ENCODE data around the gene ZMYM4. TPM values are rescaled to one million over a fixed set of nuclear protein-coding genes. Genes with fewer than 3 reads are reported as not detected.

The ZMYM4 gene
- total RNA-seq, 4 donors from 2014 or later = 27.8 to 37.7 (median 28.8) TPM

DNA sequence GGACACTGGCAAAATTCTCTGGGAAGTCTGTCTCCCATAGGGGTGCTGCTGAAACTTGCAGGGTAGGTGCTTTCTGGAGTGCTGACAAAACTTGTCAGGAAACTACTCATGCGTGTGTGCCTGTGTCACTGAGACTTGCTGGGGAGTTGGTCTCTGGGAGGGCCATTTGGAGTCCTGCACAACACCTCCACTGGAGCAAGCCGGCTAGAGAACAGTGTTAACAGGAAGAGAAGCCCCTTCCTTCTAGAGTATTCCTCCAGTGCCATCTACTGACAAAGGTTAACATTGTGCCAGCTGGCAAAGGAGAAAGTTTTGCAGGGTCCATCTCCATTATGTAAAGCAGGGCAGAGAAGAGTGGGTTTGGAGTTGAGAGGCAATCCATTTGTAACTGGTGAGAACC, 30.0 kb downstream of the ZMYM4 start:
- no peak for ATAC-seq
- WGBS, 2 donors (ENCODE audit: low coverage in 1 of 2) = 0 to 25% methylated on average over 1 to 2 of the region's 2 CpGs

DNA sequence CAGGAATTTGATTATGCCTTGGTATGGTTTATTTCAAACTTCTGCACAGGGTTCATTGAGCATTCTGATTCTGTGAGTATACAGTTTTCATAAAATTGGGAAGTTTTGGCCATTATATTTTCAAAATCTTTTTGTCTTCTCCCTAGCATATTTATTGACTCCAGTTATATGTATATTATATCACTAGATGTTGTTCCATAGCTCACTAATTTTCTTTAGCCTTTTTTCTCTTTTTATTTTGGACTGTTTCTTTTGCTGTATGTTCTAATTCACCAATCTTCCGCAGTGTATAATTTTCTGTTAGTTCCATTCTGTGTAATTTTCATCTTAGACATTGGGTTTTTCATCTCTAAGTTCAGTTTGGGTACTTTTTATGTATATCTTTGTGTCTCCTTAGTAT, 31.9 kb downstream of the ZMYM4 start:
- no peaks in the 10 kb centered on the region for H3K27me3 ChIP-seq
- peaks cover 0 to 17% of the 10 kb centered on the region in 2 donors for H3K36me3 ChIP-seq
- ATAC-seq = no peak
- TF ChIP-seq POLR2A (IDR thresholded peaks at IDR 0.05) (no peak), POLR2AphosphoS5 (IDR thresholded peaks at IDR 0.05) (no peak), EP300 (IDR thresholded peaks at IDR 0.05) (no peak)
- TF ChIP-seq, protein P1, sequence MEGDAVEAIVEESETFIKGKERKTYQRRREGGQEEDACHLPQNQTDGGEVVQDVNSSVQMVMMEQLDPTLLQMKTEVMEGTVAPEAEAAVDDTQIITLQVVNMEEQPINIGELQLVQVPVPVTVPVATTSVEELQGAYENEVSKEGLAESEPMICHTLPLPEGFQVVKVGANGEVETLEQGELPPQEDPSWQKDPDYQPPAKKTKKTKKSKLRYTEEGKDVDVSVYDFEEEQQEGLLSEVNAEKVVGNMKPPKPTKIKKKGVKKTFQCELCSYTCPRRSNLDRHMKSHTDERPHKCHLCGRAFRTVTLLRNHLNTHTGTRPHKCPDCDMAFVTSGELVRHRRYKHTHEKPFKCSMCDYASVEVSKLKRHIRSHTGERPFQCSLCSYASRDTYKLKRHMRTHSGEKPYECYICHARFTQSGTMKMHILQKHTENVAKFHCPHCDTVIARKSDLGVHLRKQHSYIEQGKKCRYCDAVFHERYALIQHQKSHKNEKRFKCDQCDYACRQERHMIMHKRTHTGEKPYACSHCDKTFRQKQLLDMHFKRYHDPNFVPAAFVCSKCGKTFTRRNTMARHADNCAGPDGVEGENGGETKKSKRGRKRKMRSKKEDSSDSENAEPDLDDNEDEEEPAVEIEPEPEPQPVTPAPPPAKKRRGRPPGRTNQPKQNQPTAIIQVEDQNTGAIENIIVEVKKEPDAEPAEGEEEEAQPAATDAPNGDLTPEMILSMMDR (IDR thresholded peaks at IDR 0.05) = no peak
- no peak overlapping the region for H3K4me3 ChIP-seq
- H3K27ac ChIP-seq = no peak overlapping the region
- peaks cover 0 to 34% (median 5%) of the 10 kb centered on the region in 3 donors for H3K4me1 ChIP-seq
- WGBS, 2 donors (ENCODE audit: low coverage in 1 of 2) = 100% methylated on average over 1 of the region's 1 CpG
- no peaks in the 10 kb centered on the region for H3K9me3 ChIP-seq

More for the DNA sequence above, 30.0 kb downstream of the ZMYM4 start:
- peaks cover 0 to 30% (median 5%) of the 10 kb centered on the region in 3 donors for H3K4me1 ChIP-seq
- no peaks in the 10 kb centered on the region for H3K27me3 ChIP-seq
- no peak overlapping the region for H3K4me3 ChIP-seq
- no peak overlapping the region for H3K27ac ChIP-seq
- TF ChIP-seq, protein P1 (IDR thresholded peaks at IDR 0.05) = peak in 1 of 4 experiments; percentile 50
- TF ChIP-seq EP300 (IDR thresholded peaks at IDR 0.05) = no peak
- no peaks in the 10 kb centered on the region for H3K9me3 ChIP-seq
- H3K36me3 ChIP-seq = peaks cover 0 to 23% of the 10 kb centered on the region in 2 donors

DNA sequence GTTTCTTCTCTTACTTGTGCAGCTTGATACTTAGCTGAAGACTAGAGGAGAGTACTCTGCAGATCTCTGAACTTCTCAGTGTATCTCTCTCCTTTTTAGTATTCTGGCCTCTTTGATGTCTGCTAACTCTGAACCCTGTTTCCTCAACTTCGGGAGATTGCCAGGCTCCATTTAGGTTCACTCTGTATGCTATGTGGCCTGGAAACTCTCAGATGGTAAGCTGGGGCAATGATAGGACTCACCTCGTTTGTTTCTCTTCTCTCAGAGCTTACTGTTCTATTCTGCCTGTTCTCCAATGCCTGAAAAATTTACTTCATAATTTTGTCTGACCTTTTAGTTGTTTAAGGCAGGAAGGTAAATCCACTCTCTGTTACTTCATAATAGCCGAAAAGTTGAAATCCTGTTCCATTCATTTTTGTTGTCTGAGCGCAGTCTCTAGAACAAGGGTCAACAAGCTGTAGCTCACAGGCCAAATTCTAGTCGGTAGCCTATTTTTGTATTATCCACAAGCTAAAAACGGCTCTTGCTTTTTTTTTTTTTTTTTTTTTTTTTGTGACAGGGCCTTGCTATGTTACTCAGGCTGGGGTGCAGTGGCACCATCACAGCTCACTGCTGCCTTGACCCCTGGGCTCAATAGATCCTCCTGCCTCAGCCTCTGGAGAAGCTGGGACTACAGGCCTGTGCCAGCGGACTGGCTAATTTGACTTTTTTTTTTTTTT, 33.3 kb downstream of the ZMYM4 start:
- no peaks in the 10 kb centered on the region for H3K9me3 ChIP-seq
- no peaks in the 10 kb centered on the region for H3K27me3 ChIP-seq
- peak overlapping the region in 1 of 4 donors; percentile 39 for H3K27ac ChIP-seq
- H3K4me1 ChIP-seq = peaks cover 0 to 34% (median 5%) of the 10 kb centered on the region in 3 donors
- 46 to 59% methylated on average over 7 of the region's 7 CpGs for whole genome bisulfite sequencing, 2 donors (ENCODE audit: low coverage in 1 of 2)
- TF ChIP-seq POLR2AphosphoS5 (IDR thresholded peaks at IDR 0.05) (no peak), POLR2A (IDR thresholded peaks at IDR 0.05) (no peak), EP300 (IDR thresholded peaks at IDR 0.05) (no peak)
- TF ChIP-seq, protein P1 (IDR thresholded peaks at IDR 0.05) = no peak
- H3K36me3 ChIP-seq = peaks cover 0 to 9% of the 10 kb centered on the region in 2 donors
- H3K4me3 ChIP-seq = no peak overlapping the region
- ATAC-seq = no peak

DNA sequence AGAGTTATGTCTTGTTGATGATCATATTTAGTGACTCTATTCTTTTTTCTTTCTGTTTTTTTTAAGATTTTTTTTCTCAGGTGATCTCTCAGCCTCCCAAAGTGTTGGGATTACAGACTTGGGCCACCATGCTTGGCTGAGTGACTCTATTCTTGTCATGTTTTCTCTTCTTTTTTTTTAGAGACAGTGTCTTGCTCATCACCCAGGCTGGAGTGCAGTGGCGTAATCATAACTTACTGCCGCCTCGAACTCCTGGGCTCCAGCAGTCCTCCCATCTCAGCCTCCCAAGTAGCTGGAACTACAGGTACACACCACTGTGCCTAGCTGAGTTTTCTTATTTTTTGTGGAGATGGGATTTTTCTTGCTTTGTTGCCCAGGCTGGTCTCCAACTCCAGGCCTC, 36.9 kb downstream of the ZMYM4 start:
- no peak for ATAC-seq
- no peaks in the 10 kb centered on the region for H3K9me3 ChIP-seq
- H3K4me3 ChIP-seq = no peak overlapping the region
- H3K4me1 ChIP-seq = peaks cover 0 to 15% (median 0%) of the 10 kb centered on the region in 3 donors
- H3K27ac ChIP-seq = no peak overlapping the region
- TF ChIP-seq, protein P1 (IDR thresholded peaks at IDR 0.05) = no peak
- TF ChIP-seq POLR2A (IDR thresholded peaks at IDR 0.05) = no peak
- TF ChIP-seq EP300 (IDR thresholded peaks at IDR 0.05) = no peak
- no peak for TF ChIP-seq POLR2AphosphoS5 (IDR thresholded peaks at IDR 0.05)
- peaks cover 0 to under 1% of the 10 kb centered on the region in 2 donors for H3K36me3 ChIP-seq
- H3K27me3 ChIP-seq = no peaks in the 10 kb centered on the region
- WGBS, 2 donors (ENCODE audit: low coverage in 1 of 2) = 100% methylated on average over 3 of the region's 3 CpGs; no CpG with 5 or more reads in 1 of the 2 donors

DNA sequence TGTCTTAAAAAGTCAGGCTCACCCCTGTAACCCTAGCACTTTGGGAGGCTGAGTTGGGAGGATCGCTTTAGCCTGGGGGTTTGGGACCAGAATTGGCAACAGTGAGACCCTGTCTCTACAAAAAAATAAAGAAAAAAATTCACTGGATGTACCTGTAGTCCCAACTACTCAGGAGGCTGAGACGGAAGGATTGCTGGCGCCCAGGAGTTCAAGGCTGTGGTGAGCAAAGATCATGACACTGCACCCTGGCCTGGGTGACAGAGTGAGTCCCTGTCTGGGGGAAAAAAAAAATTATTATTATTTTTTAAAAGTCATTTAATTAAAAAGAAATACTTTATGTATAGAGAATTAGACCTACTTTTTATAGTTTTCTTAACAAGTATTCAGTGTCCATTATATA, 47.1 kb downstream of the ZMYM4 start:
- TF ChIP-seq, protein P1 (IDR thresholded peaks at IDR 0.05) = no peak
- no peak for TF ChIP-seq POLR2A (IDR thresholded peaks at IDR 0.05)
- no peak for TF ChIP-seq EP300 (IDR thresholded peaks at IDR 0.05)
- no peak for TF ChIP-seq POLR2AphosphoS5 (IDR thresholded peaks at IDR 0.05)
- Histone ChIP-seq H3K27ac (no peak overlapping the region), H3K4me1 (peaks cover 0 to 14% (median 3%) of the 10 kb centered on the region in 3 donors), H3K9me3 (no peaks in the 10 kb centered on the region), H3K36me3 (peaks cover 2 to 12% of the 10 kb centered on the region in 2 donors), H3K27me3 (no peaks in the 10 kb centered on the region), H3K4me3 (no peak overlapping the region)
- 93 to 100% methylated on average over 3 of the region's 3 CpGs for WGBS, 2 donors (ENCODE audit: low coverage in 1 of 2)
- no peak for ATAC-seq
